BLaER1 treated with 17β-estradiol and CSF1 and Interleukin-3, amounts not matched to agents 10 nM and 100 nM (cell line): Measurements from ENCODE around the gene ZNF723.

Experiments
- H3K27ac ChIP-seq, 11 experiments: shearing (Covaris generic); formaldehyde crosslinking; 2 replicates each; pipeline ENCODE4 v1.8.1; 2022
- H3K27me3 ChIP-seq, 11 experiments: shearing (Covaris generic); formaldehyde crosslinking; 2 replicates each; pipeline ENCODE4 v1.8.1; 2022
- H3K36me3 ChIP-seq, 11 experiments: shearing (Covaris generic); formaldehyde crosslinking; 2 replicates each; pipeline ENCODE4 v1.8.1; 2022
- H3K4me1 ChIP-seq, 10 experiments: shearing (Covaris generic); formaldehyde crosslinking; 2 replicates each; pipeline ENCODE4 v1.8.1; 2022
- H3K4me2 ChIP-seq, 11 experiments: shearing (Covaris generic); formaldehyde crosslinking; 2 replicates each; pipeline ENCODE4 v1.8.1; 2022
- H3K4me3 ChIP-seq, 10 experiments: shearing (Covaris generic); formaldehyde crosslinking; 2 replicates each; pipeline ENCODE4 v1.8.1; 2022
- H3K9ac ChIP-seq, 11 experiments: shearing (Covaris generic); formaldehyde crosslinking; 2 replicates each; pipeline ENCODE4 v1.8.1; 2022
- H3K9me3 ChIP-seq, 11 experiments: shearing (Covaris generic); formaldehyde crosslinking; replicated peaks in 1 of 11; 2 replicates each; pipeline ENCODE4 v1.8.1; 2022
- H4K20me1 ChIP-seq, 11 experiments: shearing (Covaris generic); formaldehyde crosslinking; 2 replicates each; pipeline ENCODE4 v1.8.1; 2022
- Cebpa-rat ChIP-seq, 11 experiments: shearing (Covaris generic); IDR thresholded peaks; 2 replicates each; pipeline ENCODE4 v1.8.1; 2022

ZNF723 gene

DNA sequence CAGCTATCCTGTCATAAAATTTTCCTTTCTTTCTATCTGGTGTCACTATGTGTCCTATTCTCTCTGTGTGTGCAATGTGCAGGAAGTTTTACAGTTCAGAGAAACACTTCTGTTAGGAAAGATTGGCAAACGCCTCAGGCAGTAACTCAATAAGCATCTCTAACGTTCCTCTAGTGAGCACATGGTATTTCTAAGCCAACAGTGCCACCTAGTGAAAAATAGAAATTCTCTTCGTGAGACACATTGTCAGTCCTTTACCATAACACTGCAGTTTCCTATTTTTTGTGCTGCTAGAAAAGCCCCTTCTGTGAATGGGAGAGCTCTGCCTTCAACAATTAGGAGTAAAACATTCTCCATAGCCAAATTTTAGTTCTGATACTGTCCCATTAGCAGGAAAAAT, 50.7 kb downstream of the ZNF723 start:
- no peaks in the 10 kb centered on the region for H4K20me1 ChIP-seq

DNA sequence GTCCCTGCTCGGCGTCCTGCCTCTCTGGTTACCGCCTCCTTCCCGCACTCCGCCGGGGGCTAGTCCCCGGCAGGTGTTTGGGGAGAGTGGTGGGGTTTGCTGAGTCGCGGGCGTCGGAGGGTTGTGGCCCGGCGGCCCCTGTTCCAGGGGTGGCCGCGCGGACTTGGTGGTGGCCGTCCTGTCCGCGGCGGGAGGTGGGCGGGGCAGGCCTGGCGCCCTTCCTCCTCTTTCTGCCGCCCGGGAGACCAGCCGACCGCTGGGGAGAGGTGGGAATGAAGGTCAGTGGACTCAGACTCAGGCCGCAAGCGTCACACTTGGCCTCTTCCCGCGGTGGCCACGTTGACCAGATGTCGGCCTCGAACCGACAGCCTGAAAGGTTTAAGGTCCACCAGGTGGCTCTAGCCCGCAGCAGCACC, 61.8 kb downstream of the ZNF723 start:
- Histone ChIP-seq H4K20me1 (no peaks in the 10 kb centered on the region), H3K4me2 (no peak overlapping the region), H3K9ac (no peak overlapping the region), H3K4me1 (no peaks in the 10 kb centered on the region), H3K27me3 (no peaks in the 10 kb centered on the region), H3K36me3 (no peaks in the 10 kb centered on the region), H3K4me3 (no peak overlapping the region), H3K9me3 (peaks cover 71 to 94% (median 81%) of the 10 kb centered on the region in 11 experiments), H3K27ac (no peak overlapping the region)
- TF ChIP-seq Cebpa-rat (IDR thresholded peaks at IDR 0.05), result no peak

More for the DNA sequence above, 50.7 kb downstream of the ZNF723 start:
- Histone ChIP-seq H3K4me2 (peak overlapping the region in 3 of 11 experiments; percentile 46 to 73 (median 66); a peak in 6 of 22 replicates), H3K36me3 (no peaks in the 10 kb centered on the region; a peak in 1 of 22 replicates), H3K4me3 (no peak overlapping the region), H3K27ac (no peak overlapping the region), H3K27me3 (no peaks in the 10 kb centered on the region), H3K9me3 (peaks cover 38 to 58% (median 51%) of the 10 kb centered on the region in 11 experiments), H3K9ac (no peak overlapping the region), H3K4me1 (peaks cover 0 to 39% (median 5%) of the 10 kb centered on the region in 10 experiments; a peak in 10 of 20 replicates)
- no peak for TF ChIP-seq Cebpa-rat (IDR thresholded peaks at IDR 0.05)

DNA sequence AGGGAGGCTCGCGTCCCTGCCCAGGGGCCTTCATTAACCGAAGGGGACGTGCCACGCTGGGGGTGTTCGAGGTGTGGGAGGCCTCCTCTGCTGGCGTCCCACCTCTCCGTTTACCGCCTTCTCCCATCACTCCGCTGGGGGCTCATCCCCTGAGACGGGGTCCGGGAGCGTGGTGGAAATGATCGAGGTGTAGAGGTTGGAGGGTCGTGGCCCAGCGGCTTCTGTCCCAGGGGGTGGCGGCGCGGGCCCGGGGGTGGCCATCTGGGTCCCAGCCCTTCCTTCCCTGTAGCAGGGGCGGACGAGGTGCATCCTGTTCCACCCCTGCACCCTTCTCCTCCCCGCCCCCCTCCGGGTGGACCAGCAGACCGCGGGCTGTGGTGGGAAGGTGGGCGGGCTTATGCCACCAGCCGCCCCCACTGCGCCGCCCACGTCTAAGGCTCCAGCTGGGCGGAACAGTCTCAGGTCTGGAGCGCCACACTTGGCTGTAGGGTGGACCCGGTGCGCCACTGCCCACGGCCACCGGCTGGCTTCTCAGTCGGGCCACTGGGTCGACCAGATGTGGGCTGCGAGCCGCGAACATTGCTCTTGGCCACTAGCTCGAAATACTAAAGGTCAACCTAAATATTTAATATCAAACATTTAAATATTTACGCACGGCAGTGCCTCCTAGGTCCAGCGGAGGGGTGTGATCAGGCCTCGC, 69.5 kb downstream of the ZNF723 start:
- Histone ChIP-seq H3K4me1 (no peaks in the 10 kb centered on the region), H3K9me3 (peaks cover 67 to 92% (median 84%) of the 10 kb centered on the region in 11 experiments)

More for the DNA sequence above, 69.5 kb downstream of the ZNF723 start:
- H3K27me3 ChIP-seq, result no peaks in the 10 kb centered on the region
- no peak for TF ChIP-seq Cebpa-rat (IDR thresholded peaks at IDR 0.05)
- no peak overlapping the region for H3K27ac ChIP-seq
- H3K36me3 ChIP-seq, result no peaks in the 10 kb centered on the region
- no peak overlapping the region for H3K4me2 ChIP-seq
- H4K20me1 ChIP-seq, result no peaks in the 10 kb centered on the region
- peak overlapping the region in 1 of 10 experiments; percentile 32; a peak in 1 of 20 replicates for H3K4me3 ChIP-seq
- no peak overlapping the region for H3K9ac ChIP-seq
